Mesenchymal stem cell (in vitro differentiated cells and primary cell): ENCODE data around the gene ITGA8.

ENCODE experiments used
- DNase-seq: peaks from one replicate; pipeline ENCODE4 v3.0.0-alpha.2; 2013
- H2AFZ ChIP-seq: one replicate; pipeline ENCODE4 v1.6.1; 2013; ENCODE audit warnings: low read depth, mild to moderate bottlenecking, control low read depth, inconsistent platforms, low read length, moderate library complexity
- H2AK5ac ChIP-seq: 2 replicates; pipeline ENCODE4 v1.6.1; 2013; ENCODE audit warnings: low read length, moderate library complexity, mild to moderate bottlenecking, inconsistent platforms; ENCODE audit not compliant: severe bottlenecking
- H2BK120ac ChIP-seq: one replicate; pipeline ENCODE4 v1.6.1; 2013; ENCODE audit warnings: low read depth, mild to moderate bottlenecking, inconsistent platforms, low read length, moderate library complexity
- H2BK12ac ChIP-seq, 2 experiments: one replicate each; pipeline ENCODE4 v1.6.1; 2013; ENCODE audit warnings: inconsistent platforms in 2 of 2, low read length in 2 of 2, mild to moderate bottlenecking in 2 of 2, moderate library complexity in 2 of 2, control low read depth in 1 of 2
- H2BK15ac ChIP-seq: one replicate; pipeline ENCODE4 v1.6.1; 2013; ENCODE audit warnings: mild to moderate bottlenecking, low read depth, inconsistent platforms; ENCODE audit not compliant: poor library complexity, severe bottlenecking
- H2BK5ac ChIP-seq: 2 replicates; pipeline ENCODE4 v1.6.1; 2013; ENCODE audit warnings: low read depth, mild to moderate bottlenecking, low read length, control low read depth, inconsistent platforms; ENCODE audit not compliant: poor library complexity, severe bottlenecking
- H3K14ac ChIP-seq, 2 experiments: one replicate each; pipeline ENCODE4 v1.6.1; 2013; ENCODE audit warnings: inconsistent platforms in 2 of 2, low read length in 2 of 2, control low read depth in 1 of 2, mild to moderate bottlenecking in 1 of 2, moderate library complexity in 1 of 2
- H3K18ac ChIP-seq, 2 experiments: one replicate each; pipeline ENCODE4 v1.6.1; 2013; ENCODE audit warnings: inconsistent platforms in 2 of 2, low read length in 2 of 2, control low read depth in 1 of 2, low read depth in 1 of 2, mild to moderate bottlenecking in 1 of 2
- H3K23ac ChIP-seq, 2 experiments: one replicate each; pipeline ENCODE4 v1.6.1; 2013; ENCODE audit warnings: inconsistent platforms in 2 of 2, low read length in 2 of 2, mild to moderate bottlenecking in 2 of 2, moderate library complexity in 2 of 2, control low read depth in 1 of 2
- H3K27ac ChIP-seq: 2 replicates; pipeline ENCODE4 v1.5.1; 2013; ENCODE audit warnings: mild to moderate bottlenecking, moderate library complexity, low read length, control low read depth, inconsistent platforms; ENCODE audit not compliant: poor library complexity, severe bottlenecking
- H3K27me3 ChIP-seq, 2 experiments: 2 replicates each; pipeline versions ENCODE4 v1.6.1 to v1.7.0; 2013; ENCODE audit warnings: low read length in 2 of 2, mild to moderate bottlenecking in 2 of 2, moderate library complexity in 2 of 2, control low read depth in 1 of 2, inconsistent platforms in 1 of 2; ENCODE audit not compliant: control insufficient read depth in 1 of 2, insufficient read depth in 1 of 2
- H3K36me3 ChIP-seq, 2 experiments: 2 replicates each; pipeline versions ENCODE4 v1.6.1 to v1.7.0; 2013; ENCODE audit warnings: low read length in 2 of 2, control low read depth in 1 of 2, inconsistent platforms in 1 of 2, low read depth in 1 of 2, mild to moderate bottlenecking in 1 of 2; ENCODE audit not compliant: insufficient read depth in 2 of 2, control insufficient read depth in 1 of 2
- H3K4ac ChIP-seq, 2 experiments: one replicate each; pipeline ENCODE4 v1.6.1; 2013; ENCODE audit warnings: inconsistent platforms in 2 of 2, low read length in 2 of 2, mild to moderate bottlenecking in 2 of 2, moderate library complexity in 2 of 2, control low read depth in 1 of 2, low read depth in 1 of 2
- H3K4me1 ChIP-seq: 2 replicates; pipeline ENCODE4 v1.6.1; 2013; ENCODE audit warnings: low read depth, low read length, control low read depth; ENCODE audit not compliant: control insufficient read depth, insufficient read depth
- H3K4me2 ChIP-seq: 2 replicates; pipeline ENCODE4 v1.6.1; 2013; ENCODE audit warnings: low read length, mild to moderate bottlenecking, inconsistent platforms; ENCODE audit not compliant: poor library complexity, severe bottlenecking
- H3K4me3 ChIP-seq, 2 experiments: 2 replicates each; pipeline versions ENCODE4 v1.5.1 to v1.7.0; 2013; ENCODE audit warnings: low read length in 2 of 2, mild to moderate bottlenecking in 2 of 2, control low read depth in 1 of 2, low read depth in 1 of 2; ENCODE audit not compliant: insufficient read depth in 1 of 2
- H3K79me1 ChIP-seq: replicated peaks from 2 replicates; pipeline ENCODE4 v1.6.1; 2013; ENCODE audit warnings: mild to moderate bottlenecking, control low read depth, low read length, inconsistent platforms; ENCODE audit not compliant: poor library complexity, severe bottlenecking
- H3K9ac ChIP-seq: 2 replicates; pipeline ENCODE4 v1.7.0; 2013; ENCODE audit warnings: mild to moderate bottlenecking, low read length, moderate library complexity
- H3K9me3 ChIP-seq: 2 replicates; pipeline ENCODE4 v1.7.0; 2013; ENCODE audit warnings: mild to moderate bottlenecking, low read length; ENCODE audit not compliant: control insufficient read depth
- H4K8ac ChIP-seq: one replicate; pipeline ENCODE4 v1.6.1; 2013; ENCODE audit warnings: inconsistent platforms, mild to moderate bottlenecking, low read length, moderate library complexity
- H4K91ac ChIP-seq: one replicate; pipeline ENCODE4 v1.6.1; 2013; ENCODE audit warnings: mild to moderate bottlenecking, low read length, inconsistent platforms
- WGBS: methylation state at CpG from one replicate; pipeline ENCODE4 v1.1.7; 2013; ENCODE audit warnings: mixed read lengths; 5-methylcytosine and 5-hydroxymethylcytosine counted together

ITGA8 gene

DNA sequence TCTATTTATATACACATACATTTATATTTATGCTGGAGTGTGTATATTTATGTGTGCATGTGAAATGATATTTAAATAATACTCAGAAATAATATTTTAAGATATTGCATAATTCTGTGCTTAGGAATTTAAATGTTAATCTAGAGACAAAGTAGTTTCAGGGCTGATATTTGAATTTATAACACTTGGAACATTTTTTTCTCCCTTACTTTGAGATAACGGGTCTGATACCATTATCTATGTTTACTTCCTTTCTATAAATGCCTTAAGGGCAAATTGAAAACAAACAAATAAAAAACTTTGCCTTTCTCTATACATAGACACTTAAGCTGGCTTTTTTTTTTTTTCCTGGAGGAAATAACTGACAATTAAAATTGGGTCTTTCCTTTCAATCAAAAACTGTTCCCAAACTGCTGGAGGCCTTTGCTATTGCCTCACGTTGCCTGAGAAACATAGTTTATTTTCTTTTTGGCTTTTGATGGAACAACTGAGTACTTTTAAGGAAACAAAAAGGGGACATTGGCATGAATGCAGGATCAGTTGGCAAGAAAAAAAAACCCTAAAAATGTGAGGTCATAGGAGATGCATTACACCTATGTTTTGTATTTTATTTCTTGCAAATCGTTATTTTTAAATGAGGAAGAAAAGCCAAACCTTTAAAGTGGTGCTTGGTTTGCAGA is 98.7 kb downstream of the ITGA8 start:
- Histone ChIP-seq H3K23ac (no peak overlapping the region), H4K8ac (no peak overlapping the region), H3K36me3 (no peaks in the 10 kb centered on the region), H3K4me1 (no peaks in the 10 kb centered on the region), H2AK5ac (no peak overlapping the region), H3K9ac (no peak overlapping the region), H3K27ac (no peak overlapping the region), H3K27me3 (no peaks in the 10 kb centered on the region), H3K4me3 (no peak overlapping the region), H2BK12ac (no peak overlapping the region), H3K18ac (no peak overlapping the region), H2BK5ac (no peak overlapping the region), H3K4me2 (no peak overlapping the region), H3K79me1 (no peaks in the 10 kb centered on the region), H3K4ac (no peak overlapping the region), H2BK120ac (no peak overlapping the region), H2AFZ (no peak overlapping the region), H4K91ac (no peak overlapping the region), H3K9me3 (no peaks in the 10 kb centered on the region), H3K14ac (no peak overlapping the region), H2BK15ac (no peak overlapping the region)
- 63% methylated on average over 2 of the region's 3 CpGs for WGBS
- DNase-seq: no peak

DNA sequence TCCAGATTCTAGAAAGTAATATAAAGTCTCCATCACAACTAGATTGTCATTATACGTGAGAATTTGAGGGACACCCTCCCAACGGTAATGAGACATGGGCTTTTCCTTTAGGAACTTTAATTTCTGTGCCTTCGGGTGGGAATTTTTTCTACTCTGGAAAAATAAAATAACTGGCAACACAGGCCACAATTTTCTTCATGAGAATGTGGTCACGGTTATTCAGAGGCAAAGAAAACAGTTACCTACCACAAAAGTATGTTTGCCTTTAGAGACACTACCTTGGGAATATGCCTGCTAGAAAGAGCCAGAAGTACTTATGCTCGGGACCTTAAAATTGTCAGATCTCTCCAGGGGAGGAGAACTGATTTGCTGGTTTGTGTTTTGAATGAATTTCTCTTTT is 99.4 kb downstream of the ITGA8 start:
- no peaks in the 10 kb centered on the region for H3K9me3 ChIP-seq
- H2BK12ac ChIP-seq: no peak overlapping the region
- H3K18ac ChIP-seq: no peak overlapping the region
- no peak overlapping the region for H2BK120ac ChIP-seq
- no peak overlapping the region for H4K8ac ChIP-seq
- no peak overlapping the region for H2BK5ac ChIP-seq
- H3K27ac ChIP-seq: no peak overlapping the region
- no peaks in the 10 kb centered on the region for H3K36me3 ChIP-seq
- no peak overlapping the region for H3K23ac ChIP-seq
- no peak overlapping the region for H3K4ac ChIP-seq
- no peak for DNase-seq
- no peak overlapping the region for H3K14ac ChIP-seq
- no peak overlapping the region for H3K4me3 ChIP-seq
- H3K4me1 ChIP-seq: no peaks in the 10 kb centered on the region
- H2AFZ ChIP-seq: no peak overlapping the region
- WGBS: 94% methylated on average over 5 of the region's 5 CpGs
- H2BK15ac ChIP-seq: no peak overlapping the region
- H3K79me1 ChIP-seq: no peaks in the 10 kb centered on the region
- H3K9ac ChIP-seq: no peak overlapping the region
- H3K4me2 ChIP-seq: no peak overlapping the region
- no peak overlapping the region for H4K91ac ChIP-seq
- no peaks in the 10 kb centered on the region for H3K27me3 ChIP-seq
- H2AK5ac ChIP-seq: no peak overlapping the region

DNA sequence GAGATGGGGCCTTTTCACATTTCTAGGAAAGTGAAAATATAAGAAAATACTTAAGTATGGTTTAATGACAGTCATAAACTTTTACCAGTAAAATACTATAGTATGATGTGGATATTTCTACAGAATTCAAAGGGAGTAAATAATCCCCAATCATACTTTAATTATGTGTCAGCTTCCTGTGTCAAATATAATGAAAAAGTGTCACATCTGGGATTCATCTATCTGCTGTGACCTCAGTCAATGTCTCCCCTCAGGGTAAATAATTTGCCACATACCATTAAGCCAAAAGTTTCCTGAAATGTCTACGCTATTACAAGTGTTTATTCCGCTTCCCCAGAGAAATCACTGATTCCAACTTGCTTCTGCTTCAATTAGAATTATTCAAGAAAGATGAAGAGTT is 110.5 kb downstream of the ITGA8 start:
- Histone ChIP-seq H3K23ac (no peak overlapping the region), H3K79me1 (no peaks in the 10 kb centered on the region), H3K27ac (no peak overlapping the region), H2BK15ac (no peak overlapping the region), H2BK5ac (no peak overlapping the region), H3K14ac (no peak overlapping the region), H3K4ac (no peak overlapping the region), H2BK120ac (no peak overlapping the region), H3K36me3 (no peaks in the 10 kb centered on the region), H4K91ac (no peak overlapping the region), H3K4me3 (no peak overlapping the region), H3K18ac (no peak overlapping the region), H3K27me3 (no peaks in the 10 kb centered on the region), H4K8ac (no peak overlapping the region), H3K9me3 (no peaks in the 10 kb centered on the region), H3K4me2 (no peak overlapping the region), H3K4me1 (no peaks in the 10 kb centered on the region), H2AFZ (no peak overlapping the region), H3K9ac (no peak overlapping the region), H2BK12ac (no peak overlapping the region), H2AK5ac (no peak overlapping the region)
- WGBS: 65% methylated on average over 2 of the region's 2 CpGs
- DNase-seq: no peak

DNA sequence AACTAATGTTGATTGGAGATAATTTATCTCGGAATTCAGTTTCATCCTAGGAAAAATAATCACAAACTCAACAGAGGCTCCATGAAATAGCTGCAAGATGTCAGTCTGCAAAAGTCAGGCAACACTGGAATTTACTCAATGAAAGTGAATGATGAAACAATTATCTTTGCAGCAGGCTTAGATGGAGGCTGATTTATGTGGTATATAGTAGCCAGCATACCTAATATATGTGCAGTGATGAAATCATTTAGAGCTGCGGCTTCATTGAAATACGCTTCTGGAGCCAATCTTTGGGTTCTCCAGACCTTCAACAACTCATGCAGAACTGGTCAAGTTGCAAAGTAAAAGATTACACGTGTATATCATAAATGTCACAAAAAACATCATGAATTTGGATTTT is 113.3 kb downstream of the ITGA8 start:
- no peak overlapping the region for H3K27ac ChIP-seq
- H4K91ac ChIP-seq: no peak overlapping the region
- no peaks in the 10 kb centered on the region for H3K9me3 ChIP-seq
- H3K4me3 ChIP-seq: peak overlapping the region in 1 of 2 experiments; percentile 54
- no peak overlapping the region for H3K23ac ChIP-seq
- no peak overlapping the region for H3K14ac ChIP-seq
- no peak overlapping the region for H2BK12ac ChIP-seq
- H2BK15ac ChIP-seq: no peak overlapping the region
- no peaks in the 10 kb centered on the region for H3K79me1 ChIP-seq
- no peak overlapping the region for H2AK5ac ChIP-seq
- H4K8ac ChIP-seq: no peak overlapping the region
- no peak overlapping the region for H3K4me2 ChIP-seq
- no peaks in the 10 kb centered on the region for H3K27me3 ChIP-seq
- no peak overlapping the region for H2BK120ac ChIP-seq
- H3K18ac ChIP-seq: no peak overlapping the region
- H3K4me1 ChIP-seq: no peaks in the 10 kb centered on the region
- 100% methylated on average over 2 of the region's 4 CpGs for WGBS
- no peaks in the 10 kb centered on the region for H3K36me3 ChIP-seq
- H2AFZ ChIP-seq: no peak overlapping the region
- H3K4ac ChIP-seq: no peak overlapping the region
- no peak overlapping the region for H3K9ac ChIP-seq
- H2BK5ac ChIP-seq: no peak overlapping the region
- DNase-seq: no peak
